GM19467 (cell line): Measurements from ENCODE around the gene GCN1.

Experiments used
- ATAC-seq: cut with Tn5 transposase; IDR thresholded peaks from one replicate; pipeline ENCODE4 v1.9.1; 2021; ENCODE audit warnings: mild to moderate bottlenecking, moderate library complexity; ENCODE audit not compliant: unreplicated experiment

The GCN1 gene

DNA sequence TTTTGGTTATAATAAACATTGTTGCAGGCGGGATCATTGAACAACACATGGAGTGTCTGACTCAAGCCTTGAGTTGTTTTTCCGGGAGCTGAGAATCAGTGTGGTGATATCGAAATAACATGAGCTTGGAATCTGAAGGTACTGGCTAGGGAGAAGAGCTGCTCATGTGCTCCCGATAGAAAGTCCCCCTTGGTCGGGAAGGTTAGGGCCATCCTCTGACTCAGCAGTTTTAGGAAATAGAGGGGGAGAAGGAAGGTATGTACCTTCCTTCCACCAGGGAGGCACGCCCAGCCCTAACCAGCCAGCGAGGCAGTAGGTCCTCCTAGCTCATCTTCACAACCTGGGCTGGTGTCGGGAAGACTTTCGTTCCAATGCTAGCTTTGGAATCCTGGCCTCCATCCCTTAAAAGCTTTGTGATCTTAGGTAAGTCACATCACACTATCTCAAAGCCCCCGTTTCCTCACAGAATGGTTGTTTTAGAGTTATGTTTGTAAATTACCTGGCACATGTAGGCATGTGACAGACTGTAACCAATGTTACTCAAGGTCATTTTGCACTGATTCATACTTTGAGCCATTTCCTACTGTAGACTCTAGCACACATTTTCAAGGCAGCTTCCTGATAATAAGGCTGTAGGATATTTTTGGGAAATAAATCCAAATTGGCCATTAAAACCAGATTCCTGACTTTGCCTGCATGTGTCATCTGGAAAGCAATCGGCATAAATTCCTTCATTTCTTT is 76.0 kb downstream of the GCN1 start:
- no peak for ATAC-seq

DNA sequence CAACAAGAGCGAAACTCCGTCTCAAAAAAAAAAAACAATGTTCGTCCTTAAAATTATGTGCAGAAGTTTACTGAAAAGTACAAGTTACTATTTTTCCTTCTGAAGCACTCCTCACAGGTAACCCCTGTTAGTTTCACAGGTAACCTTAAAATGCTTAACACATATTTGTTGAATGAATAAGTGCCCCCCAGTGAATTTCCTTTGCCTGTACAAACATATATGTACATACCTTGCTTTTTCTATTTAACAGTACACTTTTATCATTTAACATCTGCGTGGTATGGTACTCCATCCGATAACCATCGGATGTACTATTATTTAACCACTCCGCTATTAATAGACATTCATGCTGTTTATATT is 76.6 kb downstream of the GCN1 start:
- no peak for ATAC-seq

DNA sequence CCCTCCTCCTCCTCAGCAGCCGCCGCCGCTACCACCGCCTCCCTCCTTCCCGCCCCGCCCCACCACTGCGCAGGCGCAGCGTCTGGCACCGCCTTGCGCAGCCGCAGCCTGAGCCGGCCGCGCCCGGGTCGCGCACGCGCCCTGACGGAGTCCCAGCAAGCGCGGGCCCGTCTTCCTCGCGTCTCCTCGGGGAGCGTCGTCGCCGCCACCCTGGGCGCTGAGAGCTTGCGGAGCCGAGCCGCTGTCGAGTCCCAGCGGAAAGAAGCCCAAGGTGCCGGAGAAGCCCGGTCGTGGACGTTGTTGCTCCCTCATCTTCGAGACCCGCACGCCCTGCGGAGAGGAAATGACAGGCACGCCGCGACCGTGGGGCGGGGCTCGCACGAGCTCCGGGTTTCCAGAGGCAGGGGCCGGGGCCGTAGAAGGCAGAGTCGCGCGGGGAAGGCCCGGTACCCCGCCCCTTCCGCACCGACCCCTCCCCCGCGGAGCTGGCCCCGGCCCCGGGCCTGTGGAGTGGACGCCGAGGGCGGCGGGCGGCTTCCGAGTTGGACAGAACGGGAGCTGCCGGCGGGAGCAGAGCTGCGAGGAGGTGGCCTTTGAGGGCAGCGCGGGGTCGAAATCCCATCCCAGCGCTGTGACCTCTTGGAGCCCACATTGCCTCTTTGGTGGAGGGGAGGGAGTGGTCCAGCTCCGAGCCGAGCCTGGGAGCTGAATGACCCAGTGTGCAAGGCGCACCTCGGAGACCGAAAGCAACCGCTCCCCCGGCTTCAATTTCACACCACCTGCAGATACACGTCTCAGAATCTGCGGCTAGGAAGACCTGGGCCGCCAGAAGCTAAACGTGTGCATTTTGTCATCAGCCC is 77.5 kb downstream of the GCN1 start:
- peak; percentile 39 for ATAC-seq

DNA sequence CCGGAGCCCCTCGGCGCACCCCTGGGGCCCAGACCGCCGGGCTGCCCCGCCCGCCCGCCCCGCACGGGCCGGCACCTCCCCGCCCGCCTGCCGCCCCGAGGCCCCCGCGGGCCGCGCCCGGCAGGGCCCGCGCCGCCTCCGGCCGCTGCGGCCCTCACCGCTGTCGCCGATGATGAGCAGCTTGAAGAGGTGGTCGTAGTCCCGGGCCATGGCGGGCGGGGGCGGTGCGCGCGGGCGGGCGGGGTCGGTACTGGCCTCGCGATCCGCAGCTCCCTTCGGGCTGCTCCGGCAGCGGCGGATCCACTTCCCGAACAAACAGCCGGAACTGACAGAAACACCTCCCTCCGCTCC is 78.1 kb downstream of the GCN1 start, which contains the start of gene RAB35:
RAB35 (minus strand) TSS at position 313 of the 351 bp plus-strand sequence; CDS start at position 210, 103 bp downstream.
- no peak for ATAC-seq

DNA sequence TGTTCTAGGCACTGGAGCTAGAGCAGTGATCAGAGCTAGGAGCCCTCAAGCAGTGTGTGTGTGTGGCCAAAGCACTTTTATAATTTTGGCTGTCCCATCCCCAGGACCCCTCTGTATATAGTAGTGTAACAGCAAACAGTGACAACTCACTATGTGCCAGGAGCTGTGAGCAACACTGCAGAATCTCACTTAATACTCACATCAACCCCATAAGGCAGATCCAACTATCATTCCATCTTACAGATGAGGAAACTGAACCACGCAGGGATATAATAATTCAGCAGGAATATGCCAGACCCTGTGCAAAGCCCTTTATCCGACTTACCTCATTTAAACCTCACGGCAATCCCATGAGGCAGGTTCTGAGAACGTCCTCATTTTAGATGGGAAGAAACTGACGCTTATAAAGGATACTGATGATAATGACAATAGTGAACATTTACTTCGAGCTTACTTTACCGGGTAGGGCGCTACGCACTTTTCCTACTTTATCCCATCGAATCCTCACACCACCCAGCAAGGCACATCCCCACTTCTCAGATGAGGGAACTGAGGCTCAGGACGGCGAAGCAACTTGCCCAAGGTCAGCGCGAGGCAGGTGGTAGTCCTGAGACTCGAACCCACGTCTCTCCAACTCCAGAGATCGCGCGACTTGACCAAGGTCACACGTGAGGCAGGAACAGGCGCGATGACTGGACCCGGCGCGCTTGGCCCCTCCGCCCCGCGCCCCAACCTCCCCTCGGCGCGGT is 78.6 kb downstream of the GCN1 start:
- ATAC-seq = peak; percentile 5

DNA sequence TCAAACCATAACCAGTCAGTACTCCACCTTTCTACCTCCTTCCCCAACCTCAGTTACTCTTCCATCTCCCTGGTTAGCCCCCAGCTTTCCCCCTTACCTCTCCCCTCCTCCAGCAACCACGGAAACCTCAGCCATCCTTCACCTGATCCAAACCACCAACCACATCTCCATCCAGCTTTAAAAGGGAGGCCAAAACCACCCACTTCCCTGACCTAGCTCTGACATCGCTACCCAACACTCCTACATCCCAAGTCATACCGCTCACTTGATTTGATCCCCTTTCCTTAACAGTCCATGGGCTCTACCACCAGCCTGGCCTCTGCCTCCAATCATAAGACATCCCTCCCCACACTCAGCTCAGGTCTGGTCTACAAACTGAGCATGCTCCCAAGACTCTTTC is 79.4 kb downstream of the GCN1 start:
- ATAC-seq = no peak

DNA sequence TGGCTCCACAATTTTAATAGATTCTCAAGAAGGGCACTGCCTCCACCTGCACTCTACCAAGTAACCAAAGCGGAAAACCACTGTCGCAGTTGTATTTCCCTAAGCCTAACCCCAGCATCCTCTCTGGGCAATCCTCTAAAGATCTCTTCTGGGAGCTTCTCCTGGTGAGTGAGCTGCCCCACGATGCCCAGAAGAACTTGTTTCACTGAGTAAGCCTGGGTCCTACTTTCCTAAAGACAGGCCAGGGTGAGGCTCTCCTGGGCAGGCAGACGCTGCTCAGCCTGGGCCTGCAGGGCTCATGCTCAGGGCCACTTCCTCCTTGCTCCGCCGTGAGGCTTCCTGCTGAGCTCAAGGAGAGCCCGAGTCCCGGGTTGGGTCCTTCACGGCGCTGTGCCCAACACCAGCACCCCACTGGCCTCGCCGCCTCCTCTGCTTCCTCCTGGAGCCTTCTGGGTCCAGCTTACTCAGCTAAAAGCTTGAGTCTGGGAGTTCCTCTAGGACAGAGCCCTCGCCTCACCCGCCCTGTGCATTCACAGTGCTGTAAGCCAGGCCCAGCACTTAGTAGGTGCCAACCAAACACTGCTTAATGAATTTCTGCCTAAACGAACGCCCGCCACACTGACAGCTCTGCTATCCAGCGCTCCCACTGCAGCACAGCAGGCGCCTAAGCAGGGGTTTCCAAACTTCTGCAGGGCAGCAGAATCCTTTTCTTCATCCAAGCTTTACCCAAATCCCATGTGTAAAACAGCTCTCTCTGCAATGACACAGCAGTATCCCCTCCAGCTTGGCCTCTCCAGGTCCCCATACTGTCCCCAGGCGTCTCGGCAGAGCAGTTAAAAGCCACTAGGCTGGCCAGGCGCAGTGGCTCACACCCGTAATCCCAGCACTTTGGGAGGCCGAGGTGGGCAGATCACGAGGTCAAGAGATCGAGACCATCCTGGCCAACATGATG is 83.7 kb downstream of the GCN1 start:
- peak; percentile 55 for ATAC-seq

DNA sequence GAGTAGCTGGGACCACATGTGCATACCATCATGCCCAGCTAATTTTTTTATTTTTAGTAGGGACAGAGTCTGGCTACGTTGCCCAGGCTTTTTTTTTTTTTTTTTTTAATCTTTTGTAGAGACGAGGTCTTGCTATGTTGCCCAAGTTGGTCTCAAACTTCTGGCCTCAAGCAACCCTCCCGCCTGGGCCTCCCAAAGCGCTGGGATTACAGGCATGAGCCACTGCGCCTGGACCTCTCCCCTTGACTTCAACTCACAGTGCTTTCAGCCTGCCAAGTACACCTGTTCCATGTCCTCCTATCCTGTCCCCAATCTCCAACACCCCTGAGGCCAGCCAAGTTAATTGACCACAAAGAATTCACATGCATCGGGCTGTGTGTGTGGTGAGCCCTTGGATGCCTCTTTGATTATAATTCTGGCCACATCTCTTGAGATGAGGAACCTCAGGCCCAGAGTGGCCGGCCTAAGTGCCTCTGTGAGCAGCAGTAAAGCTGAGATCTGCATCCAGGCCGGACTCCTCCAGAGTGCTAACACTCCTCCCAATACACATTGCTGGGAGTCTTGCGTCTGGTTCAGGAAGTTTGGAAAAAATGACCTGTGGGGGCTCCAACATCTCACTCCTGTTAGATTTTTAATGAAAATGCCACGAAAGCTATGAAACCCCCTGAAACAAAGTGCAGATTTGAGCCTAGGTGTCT is 84.8 kb downstream of the GCN1 start:
- ATAC-seq = no peak

DNA sequence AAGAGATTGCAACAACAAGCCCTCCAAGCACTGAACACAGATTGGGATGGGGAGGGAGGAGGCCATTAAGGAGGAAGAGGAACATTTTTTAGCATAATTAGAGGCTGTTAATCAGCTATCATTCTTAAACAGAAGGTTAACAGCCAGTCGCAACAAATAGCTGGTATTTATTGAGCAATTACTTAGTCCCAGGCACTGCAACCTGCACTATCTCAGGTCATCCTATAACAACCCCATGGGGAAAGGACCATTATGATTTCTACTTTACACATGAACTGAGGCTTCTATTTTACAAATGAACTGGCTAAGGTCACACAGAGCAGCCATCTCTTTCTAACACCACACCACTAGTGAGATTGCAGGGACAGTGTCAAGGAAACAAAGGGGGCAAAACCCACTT is 88.4 kb downstream of the GCN1 start:
- no peak for ATAC-seq

DNA sequence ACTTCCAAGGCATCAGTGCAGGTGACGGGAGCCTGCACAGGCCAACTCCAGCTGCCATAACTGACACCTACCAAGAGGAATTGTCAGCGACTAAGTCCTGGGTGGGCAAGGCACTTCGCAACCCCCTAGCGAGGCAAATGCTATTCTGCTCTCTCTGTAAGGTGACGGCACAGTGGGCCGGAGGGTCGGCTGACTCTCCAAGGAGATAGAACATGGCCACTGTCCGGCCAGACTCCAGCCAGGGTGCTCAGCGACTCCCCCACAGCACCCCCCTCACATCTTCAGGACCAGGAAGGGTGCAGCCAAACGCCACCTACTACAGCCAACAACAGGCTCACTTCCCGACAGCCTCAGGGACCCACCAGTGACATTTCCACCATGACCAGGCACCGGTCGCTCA is 91.1 kb downstream of the GCN1 start:
- ATAC-seq = no peak

DNA sequence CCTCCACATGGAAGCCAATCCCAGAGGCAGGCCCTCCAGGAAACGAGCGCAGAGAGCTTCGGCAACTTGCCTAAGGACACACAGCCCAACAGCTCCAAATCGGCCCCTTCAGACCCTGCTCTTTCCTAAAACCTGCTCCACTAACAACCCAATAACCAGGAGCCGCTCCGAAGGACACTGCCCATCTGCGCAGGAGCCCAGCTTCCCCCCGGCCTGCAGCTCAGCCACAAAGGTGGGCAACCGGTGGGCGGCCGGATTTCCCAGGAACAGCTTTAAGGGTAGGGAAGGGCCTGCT is 91.5 kb downstream of the GCN1 start:
- no peak for ATAC-seq

DNA sequence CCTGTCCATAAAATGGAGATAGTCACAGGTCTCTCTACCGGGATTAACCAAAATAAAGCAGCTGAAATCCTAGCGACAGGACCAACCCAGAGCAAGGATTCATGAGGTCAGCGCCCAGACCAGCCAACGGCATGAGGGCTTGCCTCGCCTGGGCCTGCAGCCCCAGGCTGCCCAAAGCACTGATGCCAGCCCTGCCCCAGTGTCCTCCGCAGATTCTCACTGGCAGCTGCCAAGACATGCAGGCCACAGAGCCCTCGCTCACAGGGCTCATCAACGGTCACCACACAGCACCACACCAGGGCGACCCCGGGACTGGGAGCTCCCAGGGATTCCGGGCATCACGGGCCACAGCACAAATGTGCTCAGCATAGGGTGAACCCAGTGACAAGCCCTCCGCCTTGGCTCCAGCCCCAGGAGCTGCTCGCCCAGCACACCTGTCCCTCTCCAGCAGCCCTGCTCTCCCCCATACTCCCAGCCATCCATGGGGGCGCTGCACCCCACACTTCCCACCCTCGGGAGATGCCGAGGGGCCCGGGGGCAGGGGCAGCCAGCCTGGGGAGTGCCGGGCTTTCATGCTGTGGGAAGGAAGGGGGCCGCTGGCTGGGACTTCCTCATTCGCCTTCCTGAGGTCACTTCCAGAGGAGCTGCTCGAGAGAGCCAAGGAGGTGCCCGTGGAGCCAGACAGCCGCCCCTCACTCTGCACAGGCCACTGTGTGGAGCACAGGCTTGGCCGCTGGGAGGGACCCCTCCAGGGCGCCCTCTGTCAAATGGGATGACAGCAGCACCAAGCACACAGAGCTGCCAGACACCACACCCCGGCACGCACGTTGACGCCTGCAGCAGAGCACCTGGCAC is 92.1 kb downstream of the GCN1 start:
- ATAC-seq = no peak

DNA sequence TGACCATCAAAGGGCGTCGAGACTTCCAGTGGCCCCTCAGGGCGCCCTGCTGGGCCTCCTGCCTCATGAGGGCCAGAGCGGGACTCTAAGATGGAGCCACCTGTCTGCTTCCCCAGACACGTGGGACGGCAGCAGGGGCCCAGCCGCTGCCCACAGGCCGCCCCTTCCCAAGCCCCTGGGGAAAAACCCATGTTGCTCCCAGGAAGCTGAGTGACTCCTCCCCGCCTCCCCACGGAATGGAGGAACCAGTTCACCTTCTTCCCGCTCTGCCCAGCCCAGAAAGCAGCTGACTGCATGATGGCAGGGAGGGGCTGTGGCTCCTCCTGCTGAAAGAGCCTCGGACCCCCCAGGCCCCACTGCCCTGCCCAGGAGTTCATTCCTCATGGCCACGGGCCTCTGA is 92.9 kb downstream of the GCN1 start:
- ATAC-seq = no peak

DNA sequence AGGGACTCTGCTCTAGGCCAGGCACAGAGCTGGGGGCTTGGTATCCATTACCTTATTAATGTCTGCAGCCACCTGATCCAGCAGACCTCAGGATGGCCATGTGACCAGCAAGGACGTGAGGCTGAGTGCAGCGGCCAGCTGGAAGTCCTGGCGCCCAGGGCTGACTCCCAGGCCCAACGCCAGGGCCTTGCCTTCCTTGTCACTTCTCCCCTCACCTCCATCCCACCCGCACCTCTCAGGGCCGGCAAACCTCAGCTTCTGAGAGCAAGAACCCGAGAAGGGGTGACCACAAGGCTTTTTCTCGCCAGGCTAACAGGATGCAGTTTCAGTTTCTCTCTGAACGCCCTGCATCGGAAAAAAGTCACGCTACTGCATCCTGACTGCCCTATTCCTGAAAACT is 93.3 kb downstream of the GCN1 start:
- no peak for ATAC-seq

DNA sequence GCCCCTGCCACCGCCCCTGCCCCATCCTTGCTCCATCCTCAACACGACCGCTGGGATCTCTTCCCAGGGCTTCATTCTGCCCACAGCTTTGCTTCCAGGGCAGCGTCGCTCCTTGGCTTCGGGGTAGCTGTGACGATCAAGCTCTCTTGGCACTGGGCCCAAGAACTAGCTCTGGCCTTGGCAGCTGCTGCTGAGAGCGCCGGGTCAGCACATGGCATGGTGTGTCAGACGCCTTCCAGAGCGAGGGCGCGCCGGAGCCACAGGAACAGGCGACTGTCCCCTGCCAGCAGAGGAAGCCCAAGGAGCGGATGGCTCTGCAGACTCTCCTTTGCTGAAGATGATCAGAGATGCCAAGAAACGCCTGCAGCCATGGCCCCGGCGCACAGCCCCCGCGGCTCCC is 93.9 kb downstream of the GCN1 start:
- ATAC-seq = no peak

DNA sequence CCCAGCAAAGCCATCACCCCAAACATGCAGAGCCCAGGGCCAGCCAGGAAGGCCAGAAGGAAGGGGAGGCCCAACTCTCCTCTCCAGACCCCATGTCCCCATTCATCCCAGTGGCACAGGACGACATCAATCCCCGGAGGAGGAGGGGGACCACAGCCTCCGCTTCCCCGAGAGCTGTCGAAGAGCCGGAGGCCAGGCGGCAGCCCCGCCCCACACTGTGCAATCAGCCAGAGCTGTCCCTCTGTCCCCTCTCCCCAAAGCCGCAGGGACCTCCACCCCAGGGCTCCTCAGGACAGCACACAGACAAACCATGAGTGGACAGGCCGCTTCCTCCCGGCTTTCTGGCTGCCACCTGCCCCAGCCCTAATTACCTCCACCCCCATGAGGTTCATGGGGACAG is 94.8 kb downstream of the GCN1 start:
- ATAC-seq = no peak

DNA sequence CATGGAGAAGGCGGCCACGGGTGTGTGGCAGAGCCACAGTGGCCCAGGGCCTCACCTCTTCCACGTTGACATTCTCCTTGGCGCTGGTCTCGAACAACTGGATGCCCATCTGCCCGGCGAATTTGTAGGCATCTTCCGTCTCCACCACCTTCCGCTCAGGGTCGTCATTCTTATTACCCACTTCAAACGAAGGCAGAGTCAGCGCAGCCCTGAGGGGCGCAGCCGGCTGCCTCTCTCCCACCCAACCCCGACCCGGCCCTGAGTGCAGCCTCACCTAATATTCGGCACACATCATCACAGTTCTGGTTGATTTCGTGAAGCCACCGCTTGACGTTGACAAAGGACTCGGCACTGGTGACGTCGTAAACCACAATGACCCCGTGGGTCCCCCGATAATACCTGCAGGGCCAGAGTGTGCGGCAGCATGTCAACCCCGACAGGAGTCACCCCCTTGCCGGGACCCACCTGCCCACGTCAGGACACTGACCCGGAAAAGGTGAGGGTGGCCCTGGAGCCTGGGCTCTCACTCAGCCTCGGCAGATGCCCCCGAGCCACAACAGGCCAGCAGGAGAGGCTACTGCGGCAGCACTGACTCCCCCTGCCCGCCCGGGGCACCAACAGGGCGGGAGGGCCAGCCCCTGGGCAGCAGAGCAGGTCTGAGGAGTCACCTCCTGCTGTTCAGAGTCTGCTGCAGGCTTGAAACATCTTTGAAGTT is 95.6 kb downstream of the GCN1 start:
- no peak for ATAC-seq

DNA sequence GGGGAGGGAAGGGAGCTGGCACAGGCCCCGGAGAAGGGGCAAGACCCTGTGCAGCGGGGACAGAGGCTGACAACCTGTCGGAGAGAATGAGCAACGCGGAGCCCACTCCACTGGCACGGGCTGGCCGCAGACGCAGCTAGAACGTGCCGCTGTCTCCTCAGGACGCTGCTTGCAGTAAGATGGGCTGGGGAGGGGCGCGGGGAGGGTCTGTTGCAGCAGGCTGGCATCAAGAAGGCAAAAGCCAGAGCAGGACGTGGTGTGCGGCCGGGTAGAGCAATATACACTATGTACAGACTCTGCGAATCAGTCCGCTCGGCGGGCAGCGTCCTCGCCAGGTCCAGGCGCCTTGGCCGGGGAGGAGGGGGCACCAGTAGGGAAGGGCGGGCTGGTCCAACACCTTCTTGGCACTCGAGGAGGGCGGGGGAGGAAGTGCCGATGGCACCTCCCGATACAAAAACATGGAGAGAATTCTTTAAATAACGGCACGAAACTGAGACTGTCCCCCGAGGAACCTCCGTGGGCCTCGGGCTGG is 97.8 kb downstream of the GCN1 start:
- ATAC-seq = no peak
